HepG2 (cell line): Measurements from ENCODE around the gene NPAS2. TPM values are rescaled to one million over a fixed set of nuclear protein-coding genes. Genes with fewer than 3 reads are reported as not detected.

Source experiments
- ATAC-seq: fragments of 200-7000 bp; cut with Tn5 transposase; 3 replicates; pipeline ENCODE4 v1.9.1; 2020; ENCODE audit warnings: mild to moderate bottlenecking, moderate library complexity
- BruUV-seq: library from RNA; stranded (reverse); fragments of 400-500 nt; replicated peaks from 2 replicates; lab custom pipeline; 2021; lab: Mats Ljungman, UMichigan
- CTCF ChIA-PET: fragments of 300-600 bp; formaldehyde crosslinking; extraction: SDS; loops from one replicate; lab custom pipeline; 2021; ENCODE audit warnings: low total read pairs, inconsistent platforms, low intra/inter-chr PET ratio; lab: Yijun Ruan, JAX
- POLR2A ChIA-PET: fragments of 350-600 bp; sonication (Branson Sonifier 250); formaldehyde crosslinking; loops from one replicate; lab custom pipeline; 2020; ENCODE audit warnings: antibody characterized with exemption, inconsistent platforms; lab: Yijun Ruan, JAX
- DNase-seq: peaks from one replicate; pipeline ENCODE4 v3.0.0-alpha.2; 2015; ENCODE audit warnings: low spot score
- FAIRE-seq: peaks from 3 replicates; lab custom pipeline; 2011; peaks lifted over from hg19 to GRCh38; lab: Jason Lieb, UNC
- H2AFZ ChIP-seq: one replicate; pipeline ENCODE4 v1.6.1; 2011; ENCODE audit warnings: low read length, inconsistent platforms
- H3K27ac ChIP-seq: fragments of 300-600 bp; 3 replicates; pipeline ENCODE4 v1.8.0; 2011; ENCODE audit warnings: mixed run types, mild to moderate bottlenecking, mixed read lengths, low read length, inconsistent platforms; ENCODE audit not compliant: insufficient read depth; ENCODE audit errors: extremely low read length
- H3K27me3 ChIP-seq, 2 experiments: fragments of 200-600 bp in 1 of 2; 2 replicates in 1 of 2; 3 replicates in 1 of 2; pipeline versions ENCODE4 v1.6.0 to v1.8.0; 2011; ENCODE audit warnings: low read length in 2 of 2, mild to moderate bottlenecking in 2 of 2, moderate library complexity in 2 of 2, inconsistent platforms in 1 of 2; ENCODE audit not compliant: insufficient read depth in 2 of 2, control insufficient read depth in 1 of 2
- H3K36me3 ChIP-seq, 2 experiments: fragments of 200-600 bp in 1 of 2; replicated peaks in 1 of 2; 2 replicates in 1 of 2; 3 replicates in 1 of 2; pipeline versions ENCODE4 v1.5.1 to v1.8.0; 2011; ENCODE audit warnings: low read length in 2 of 2, inconsistent platforms in 1 of 2; ENCODE audit not compliant: insufficient read depth in 2 of 2, control insufficient read depth in 1 of 2
- H3K4me1 ChIP-seq: 2 replicates; pipeline ENCODE4 v1.5.1; 2012; ENCODE audit warnings: low read length, inconsistent platforms; ENCODE audit not compliant: insufficient read depth
- H3K4me2 ChIP-seq: 2 replicates; pipeline ENCODE4 v1.6.0; 2011; ENCODE audit warnings: low read depth, low read length, inconsistent platforms
- H3K4me3 ChIP-seq, 3 experiments: fragments of 200-600 bp in 1 of 3; sonication (generic), shearing (Covaris generic) in 1 of 3; replicated peaks in 1 of 3; 2 replicates each; pipeline ENCODE4 v1.5.1; 2011 to 2016; ENCODE audit warnings: low read length in 3 of 3, inconsistent platforms in 2 of 3, low read depth in 2 of 3, mild to moderate bottlenecking in 2 of 3, control low read depth in 1 of 3, mixed read lengths in 1 of 3; ENCODE audit not compliant: insufficient read depth in 1 of 3
- H3K79me2 ChIP-seq: one replicate; pipeline ENCODE4 v1.6.1; 2011; ENCODE audit warnings: low read length, inconsistent platforms; ENCODE audit not compliant: insufficient read depth
- H3K9ac ChIP-seq: 2 replicates; pipeline ENCODE4 v1.6.0; 2011; ENCODE audit warnings: mild to moderate bottlenecking, low read depth, low read length, inconsistent platforms; ENCODE audit not compliant: insufficient read depth
- H3K9me3 ChIP-seq: 2 replicates; pipeline ENCODE4 v1.5.1; 2012; ENCODE audit warnings: mild to moderate bottlenecking, low read length
- H4K20me1 ChIP-seq: 2 replicates; pipeline ENCODE4 v1.6.0; 2011; ENCODE audit warnings: inconsistent platforms, mild to moderate bottlenecking, low read length, moderate library complexity; ENCODE audit not compliant: insufficient read depth
- BCLAF1 ChIP-seq: fragments of 450-650 bp; IDR thresholded peaks from 2 replicates; pipeline ENCODE4 v1.6.1; 2017; ENCODE audit warnings: mild to moderate bottlenecking
- NR2C2 ChIP-seq: sonication (generic); formaldehyde crosslinking; IDR thresholded peaks from 2 replicates; pipeline ENCODE4 v1.4.0; 2020; ENCODE audit warnings: missing genetic modification reagents, mild to moderate bottlenecking, moderate library complexity, borderline replicate concordance
- RBM22 ChIP-seq: fragments of 200-400 bp; formaldehyde crosslinking; optimal IDR thresholded peaks from 2 replicates; pipeline ENCODE3; 2017; ENCODE audit warnings: mild to moderate bottlenecking, low read length, moderate library complexity
- WGBS: methylation state at CpG from one replicate; pipeline ENCODE4 v1.1.6; 2017; ENCODE audit warnings: low lambda C conversion rate; 5-methylcytosine and 5-hydroxymethylcytosine counted together
- in situ Hi-C: cut with HindIII; loops from 2 replicates; pipeline ENCODE4 v1.10.0; 2017; ENCODE audit warnings: low pct_unique_long_range_greater_than_20kb; ENCODE audit not compliant: extremely low pct_ligation_motif_present
- intact Hi-C: fragments of 100-400 bp; cut with micrococcal nuclease; formaldehyde crosslinking; loops from one replicate; pipeline ENCODE4 v1.10.0; 2022; ENCODE audit not compliant: unreplicated experiment
- polyA plus RNA-seq, 8 experiments: library from polyadenylated mRNA; depleted of rRNA in 3 of 8; stranded (reverse) in 7 of 8; unstranded in 1 of 8; fragments of >200 nt; fragmentation: Illumina TruSeq in 4 of 8; extraction: Trizol in 4 of 8; gene quantifications; 2 replicates each; pipeline versions ENCODE4 v1.2.1 to v1.2.3, GENCODE V29; 2011 to 2016; ENCODE audit warnings: low read depth in 4 of 8, missing spikeins in 1 of 8, mixed read lengths in 1 of 8; ENCODE audit not compliant: insufficient read depth in 1 of 8
- total RNA-seq, 5 experiments: library from RNA; depleted of rRNA; stranded (reverse); fragments of >200 nt; fragmentation: Illumina TruSeq; extraction: Trizol; gene quantifications; 2 replicates each; pipeline ENCODE4 v1.2.3, GENCODE V29; 2016; ENCODE audit warnings: low read depth in 1 of 5
- TF ChIP-seq, protein P1 (sequence below): sonication (generic); formaldehyde crosslinking; conservative IDR thresholded peaks from 2 replicates; pipeline ENCODE4 v1.8.0; 2022; ENCODE audit warnings: low read depth, missing genetic modification reagents

The NPAS2 gene
- total and polyA plus RNA-seq, 2 of the 13 experiments (the other 11 are each of a cell fraction or from before 2014, with no cell fraction given): 14.8 to 37.5 TPM

GRCh38 chr2:100929147-100929546 is 109.2 kb downstream of the NPAS2 start:
- Histone ChIP-seq H3K9ac (no peak overlapping the region), H3K4me1 (no peaks in the 10 kb centered on the region), H3K79me2 (no peaks in the 10 kb centered on the region), H2AFZ (no peak overlapping the region), H3K36me3 (peaks cover 30 to 83% of the 10 kb centered on the region in 2 experiments), H3K9me3 (no peaks in the 10 kb centered on the region), H3K4me3 (no peak overlapping the region), H4K20me1 (no peaks in the 10 kb centered on the region), H3K27ac (no peak overlapping the region), H3K4me2 (no peak overlapping the region), H3K27me3 (no peaks in the 10 kb centered on the region)
- FAIRE-seq: no peak
- POLR2A ChIA-PET: no interaction called here
- 94% methylated on average over 2 of the region's 2 CpGs for WGBS
- intact Hi-C loops (no loop called here), in situ Hi-C loops (no loop called here)
- TF ChIP-seq NR2C2 (CRISPR knock-in tag): no peak
- CTCF ChIA-PET: no interaction called here
- no TSS peak for BruUV-seq
- ATAC-seq: no peak
- DNase-seq: no peak

- no peak overlapping the region for H3K4me3 ChIP-seq
- no peaks in the 10 kb centered on the region for H3K79me2 ChIP-seq
- no peaks in the 10 kb centered on the region for H3K27me3 ChIP-seq
- ChIA-PET CTCF (no interaction called here), POLR2A (no interaction called here)
- H3K4me1 ChIP-seq: no peaks in the 10 kb centered on the region
- H3K4me2 ChIP-seq: no peak overlapping the region
- H3K27ac ChIP-seq: no peak overlapping the region
- H3K9ac ChIP-seq: no peak overlapping the region
- 95% methylated on average over 6 of the region's 6 CpGs for WGBS
- FAIRE-seq (no peak), DNase-seq (no peak), ATAC-seq (no peak)
- H4K20me1 ChIP-seq: no peaks in the 10 kb centered on the region
- H3K9me3 ChIP-seq: no peaks in the 10 kb centered on the region
- BruUV-seq: no TSS peak
- TF ChIP-seq, protein P1, sequence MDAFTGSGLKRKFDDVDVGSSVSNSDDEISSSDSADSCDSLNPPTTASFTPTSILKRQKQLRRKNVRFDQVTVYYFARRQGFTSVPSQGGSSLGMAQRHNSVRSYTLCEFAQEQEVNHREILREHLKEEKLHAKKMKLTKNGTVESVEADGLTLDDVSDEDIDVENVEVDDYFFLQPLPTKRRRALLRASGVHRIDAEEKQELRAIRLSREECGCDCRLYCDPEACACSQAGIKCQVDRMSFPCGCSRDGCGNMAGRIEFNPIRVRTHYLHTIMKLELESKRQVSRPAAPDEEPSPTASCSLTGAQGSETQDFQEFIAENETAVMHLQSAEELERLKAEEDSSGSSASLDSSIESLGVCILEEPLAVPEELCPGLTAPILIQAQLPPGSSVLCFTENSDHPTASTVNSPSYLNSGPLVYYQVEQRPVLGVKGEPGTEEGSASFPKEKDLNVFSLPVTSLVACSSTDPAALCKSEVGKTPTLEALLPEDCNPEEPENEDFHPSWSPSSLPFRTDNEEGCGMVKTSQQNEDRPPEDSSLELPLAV: no peak
- TF ChIP-seq BCLAF1: no peak
- peak; percentile 64 for TF ChIP-seq RBM22
- no peak overlapping the region for H2AFZ ChIP-seq
- in situ Hi-C loops: no loop called here
- intact Hi-C loops: no loop called here
- peaks cover 28 to 85% of the 10 kb centered on the region in 2 experiments for H3K36me3 ChIP-seq
Observed at GRCh38 chr2:100934504-100935371, 114.8 kb downstream of the NPAS2 start.
